Stimulated activated CD4-positive, alpha-beta T cell treated with anti-CD3 and anti-CD28 coated beads, Interleukin-12 subunit alpha, Interleukin-12 subunit beta, amount 100 ng/mL, for 24 hours (primary cell): ENCODE results near the gene MARF1.
"Not testable (repeated sequence)": the region's sequence is repeated elsewhere in the genome, so short reads cannot be mapped to it uniquely, and the experiment has no call there.

ENCODE experiments used
- DNase-seq, 2 experiments: peaks; one replicate each; pipeline ENCODE4 v3.0.0-alpha.2; 2020; ENCODE audit warnings: low read depth in 2 of 2

MARF1 gene

DNA sequence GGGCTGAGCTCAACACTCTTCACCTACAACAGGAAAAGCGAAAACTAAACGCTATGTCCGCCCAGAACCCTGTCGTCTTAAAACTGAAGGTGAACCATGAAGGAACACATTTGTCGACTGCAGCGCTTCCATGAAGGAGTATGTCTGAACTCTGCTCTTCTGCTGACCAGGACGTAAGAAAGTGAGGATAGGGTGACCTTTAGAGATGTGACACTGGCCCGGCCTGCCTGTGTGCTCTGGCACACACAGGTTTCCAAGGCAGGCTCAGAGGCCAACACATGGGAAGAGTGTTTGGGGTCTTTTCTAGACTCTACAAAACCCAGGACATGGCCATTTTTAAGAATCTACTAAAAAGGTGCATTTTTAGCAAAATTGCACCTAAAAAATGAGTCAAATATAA, 21.1 kb downstream of the MARF1 start:
- no peak for DNase-seq

DNA sequence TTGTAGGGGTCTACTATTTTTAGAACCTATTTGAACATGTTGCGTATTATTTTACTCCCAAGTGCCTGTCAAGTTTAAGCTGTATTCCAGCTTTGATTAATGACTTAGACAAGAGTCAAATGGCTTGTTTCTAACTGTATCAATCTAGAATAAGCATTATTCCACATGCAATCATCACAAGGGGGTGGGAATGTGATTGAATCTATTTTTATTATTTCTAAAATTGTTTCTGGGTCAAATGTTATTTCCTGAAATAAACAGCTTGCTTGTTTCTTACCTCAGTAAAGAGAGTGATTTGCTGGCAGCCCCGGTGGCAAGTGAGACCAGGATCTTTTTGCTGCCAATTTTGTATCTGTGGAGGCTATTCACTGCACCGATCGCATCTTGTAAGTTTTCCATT, 21.5 kb downstream of the MARF1 start:
- DNase-seq, result no peak

DNA sequence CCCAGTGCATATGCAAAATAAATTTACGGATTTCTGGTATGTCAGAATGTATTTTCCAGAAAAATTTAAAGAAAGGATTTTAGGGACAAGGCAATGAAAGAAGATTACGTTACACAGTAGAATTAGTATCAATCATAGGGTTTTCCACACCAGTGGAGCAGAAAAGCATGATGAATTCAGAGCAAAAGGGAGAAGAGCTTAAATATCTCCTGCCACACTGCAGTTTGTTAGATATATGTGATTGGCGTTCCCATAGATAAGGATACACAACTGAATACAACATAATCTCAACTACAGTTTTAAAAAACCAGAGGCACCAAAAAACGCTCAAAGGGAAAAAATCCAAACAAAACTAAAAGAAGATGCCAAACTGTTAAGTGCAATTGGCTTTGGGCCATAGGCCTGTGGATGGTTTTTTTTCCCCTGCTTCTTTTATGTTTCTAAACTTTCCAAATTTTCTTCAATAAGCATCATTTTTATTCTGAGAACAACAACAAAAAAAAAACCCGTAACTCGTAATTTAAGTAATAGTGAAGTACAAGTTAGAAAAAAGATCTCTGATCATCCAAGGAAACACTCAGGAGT, 22.3 kb downstream of the MARF1 start:
- DNase-seq, result no peak

DNA sequence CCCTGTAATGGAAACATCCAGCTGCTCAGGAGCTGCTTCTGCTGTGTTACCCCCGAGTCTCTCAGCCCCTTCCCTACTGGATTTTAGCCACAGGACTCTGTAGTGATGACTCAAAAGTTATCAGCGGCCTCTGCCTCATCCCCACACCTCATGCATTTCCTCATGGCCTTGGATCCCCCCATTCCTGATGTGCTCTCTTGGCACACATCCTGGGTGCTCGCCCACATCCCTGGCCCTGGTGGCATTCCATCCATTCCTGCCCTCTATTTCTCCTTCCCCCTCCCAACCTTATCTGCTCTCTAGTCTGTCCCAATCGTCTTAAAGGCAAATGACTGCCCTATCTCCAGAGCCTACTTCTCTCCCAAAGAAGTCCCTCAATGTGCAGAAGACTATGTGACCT, 24.6 kb downstream of the MARF1 start:
- DNase-seq, result no peak

DNA sequence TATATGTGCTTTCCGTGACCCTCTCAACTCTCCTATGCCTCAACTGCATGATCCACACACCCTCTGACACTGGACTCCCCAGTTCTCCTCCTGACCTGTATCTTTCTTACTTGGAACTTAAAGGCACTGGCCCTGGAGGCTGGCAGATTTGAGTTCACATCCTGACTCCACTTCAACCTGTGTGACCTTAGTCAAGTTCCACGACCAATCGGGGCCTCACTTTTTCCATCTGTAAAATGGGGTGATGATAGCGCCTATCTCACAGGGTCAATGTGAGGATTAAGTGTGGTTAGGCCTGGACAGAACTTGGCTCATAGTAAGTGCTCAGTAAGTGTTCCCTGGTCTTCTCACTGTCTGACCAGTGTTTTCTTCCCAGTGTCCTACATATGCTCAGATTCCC, 25.1 kb downstream of the MARF1 start:
- no peak for DNase-seq

DNA sequence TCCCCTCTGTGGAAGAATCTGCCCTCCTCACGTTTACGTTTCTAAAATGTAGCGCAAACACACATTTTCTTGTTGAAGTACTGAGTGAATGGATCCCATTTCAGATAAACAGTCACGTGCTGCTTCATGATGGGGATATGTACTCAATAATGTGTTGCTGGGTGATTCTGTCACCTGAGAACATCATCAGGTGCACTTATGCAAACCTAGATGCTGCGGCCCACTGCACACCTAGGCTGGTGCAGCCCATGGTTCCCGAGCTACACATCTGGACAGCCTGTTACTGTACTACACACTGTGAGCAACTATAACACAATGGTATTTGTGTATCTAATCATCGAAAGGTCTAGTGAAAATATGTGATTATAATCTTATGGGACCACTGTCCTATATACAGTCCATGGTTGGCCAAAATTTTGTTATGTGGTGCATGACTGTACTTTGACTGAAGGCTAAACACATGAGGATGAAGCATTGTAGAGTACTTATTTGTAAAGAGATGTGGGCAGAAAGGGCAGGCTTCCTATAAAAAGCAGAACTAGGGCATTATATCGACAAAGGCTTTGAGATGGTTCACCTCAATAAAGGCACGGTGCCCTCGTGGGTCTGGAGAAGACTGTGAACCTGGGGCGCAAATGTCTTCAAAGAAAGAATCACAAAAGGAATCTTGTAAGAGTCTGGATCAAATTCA, 26.3 kb downstream of the MARF1 start:
- DNase-seq, result no peak

DNA sequence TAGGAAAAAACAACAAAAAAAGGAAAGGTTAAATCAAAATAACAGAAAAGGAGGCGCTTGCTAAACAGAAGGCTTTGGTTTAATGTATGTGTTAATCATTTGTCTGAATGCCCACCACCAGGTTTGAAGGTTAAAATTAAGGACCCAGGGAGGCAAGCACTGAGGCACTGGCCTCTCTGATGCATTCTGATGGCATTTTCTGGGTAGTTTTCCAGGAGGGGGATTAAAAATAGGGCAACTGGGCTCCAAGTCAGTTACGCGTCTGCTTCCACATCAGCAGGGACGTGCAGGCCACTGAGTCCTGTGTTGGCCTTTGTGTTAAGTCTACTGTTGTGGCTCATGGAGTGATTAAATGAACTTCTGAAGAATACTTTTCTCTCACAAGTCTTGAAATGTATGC, 26.9 kb downstream of the MARF1 start:
- no peak for DNase-seq

DNA sequence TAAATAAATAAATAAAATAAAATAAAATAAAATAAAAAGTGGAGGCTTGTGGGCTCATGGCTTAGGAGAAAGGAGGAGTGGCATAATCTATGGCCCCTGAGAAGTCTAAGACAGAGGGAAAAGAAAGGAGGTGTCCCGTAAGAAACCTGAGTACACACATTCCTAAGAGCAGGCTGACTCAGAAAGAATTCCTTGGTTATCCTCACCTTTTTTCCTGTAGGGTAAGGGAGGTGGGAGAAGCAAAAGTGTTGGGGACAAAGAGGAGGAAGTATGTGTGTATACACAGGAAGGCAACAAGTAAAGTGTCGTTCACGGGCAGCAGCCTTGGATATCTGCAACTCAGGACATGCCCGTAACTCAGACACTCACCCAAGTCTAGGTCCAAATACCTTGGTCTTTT, 29.3 kb downstream of the MARF1 start:
- no peak for DNase-seq

DNA sequence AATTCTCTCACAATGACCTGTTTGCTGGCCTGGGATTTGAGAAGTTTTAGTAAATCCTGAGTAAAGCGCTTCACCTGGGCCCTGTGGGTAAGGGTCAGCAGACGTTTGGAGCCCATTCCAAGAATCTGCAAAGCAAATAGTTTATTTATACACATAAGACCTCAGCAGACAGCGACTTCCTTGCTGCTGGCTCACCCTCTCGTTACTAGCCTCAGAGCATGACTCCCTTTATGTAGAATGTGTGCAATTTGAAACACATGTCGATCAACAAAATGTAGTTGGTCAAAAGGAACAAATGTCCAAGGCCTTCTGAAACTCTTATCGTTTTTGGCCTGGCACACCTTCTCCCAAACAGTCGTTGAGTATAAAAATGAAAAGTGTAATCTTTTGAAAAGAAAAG, 31.3 kb downstream of the MARF1 start:
- DNase-seq, result no peak

DNA sequence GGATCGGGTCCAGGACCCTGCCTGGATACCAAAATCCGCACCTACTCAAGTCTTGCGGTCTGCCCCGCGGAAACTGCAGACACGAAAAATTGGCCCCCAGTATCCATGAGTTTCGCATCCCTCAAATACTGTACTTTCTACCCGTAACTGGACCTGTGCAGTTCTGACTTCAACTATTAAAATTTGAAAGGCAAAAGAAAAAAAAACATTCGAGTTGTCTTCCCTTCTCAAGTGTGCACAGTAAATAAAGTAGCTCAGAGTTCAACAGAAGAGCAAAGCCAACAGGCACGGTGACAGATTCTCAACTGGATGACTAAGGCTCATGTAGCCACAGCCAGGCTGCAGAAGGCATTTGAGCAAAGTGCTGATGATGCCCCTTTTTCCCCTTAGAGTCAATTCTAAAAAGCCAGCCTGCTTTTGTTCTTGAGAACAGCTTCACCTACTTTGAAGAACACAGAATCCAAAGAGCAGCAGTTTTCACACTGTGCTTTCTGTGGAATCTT, 32.5 kb downstream of the MARF1 start:
- DNase-seq, result no peak

DNA sequence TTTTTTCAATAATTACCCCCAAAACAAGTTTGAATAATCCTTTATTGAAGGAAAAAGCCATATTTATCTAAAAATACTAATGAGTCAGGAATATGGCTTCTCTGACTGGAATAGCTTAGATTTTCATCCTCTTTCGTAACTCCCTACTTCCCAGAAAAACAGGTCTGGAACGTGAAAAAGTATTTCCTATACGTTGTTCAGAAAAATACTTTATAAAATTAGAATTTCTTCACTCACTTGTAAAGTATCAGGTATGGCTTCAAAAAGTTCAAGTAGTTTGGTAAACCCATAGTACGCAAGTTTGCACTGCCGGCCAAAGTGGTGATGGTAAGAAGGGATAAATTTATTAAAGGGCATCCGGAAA, 33.7 kb downstream of the MARF1 start:
- no peak for DNase-seq

DNA sequence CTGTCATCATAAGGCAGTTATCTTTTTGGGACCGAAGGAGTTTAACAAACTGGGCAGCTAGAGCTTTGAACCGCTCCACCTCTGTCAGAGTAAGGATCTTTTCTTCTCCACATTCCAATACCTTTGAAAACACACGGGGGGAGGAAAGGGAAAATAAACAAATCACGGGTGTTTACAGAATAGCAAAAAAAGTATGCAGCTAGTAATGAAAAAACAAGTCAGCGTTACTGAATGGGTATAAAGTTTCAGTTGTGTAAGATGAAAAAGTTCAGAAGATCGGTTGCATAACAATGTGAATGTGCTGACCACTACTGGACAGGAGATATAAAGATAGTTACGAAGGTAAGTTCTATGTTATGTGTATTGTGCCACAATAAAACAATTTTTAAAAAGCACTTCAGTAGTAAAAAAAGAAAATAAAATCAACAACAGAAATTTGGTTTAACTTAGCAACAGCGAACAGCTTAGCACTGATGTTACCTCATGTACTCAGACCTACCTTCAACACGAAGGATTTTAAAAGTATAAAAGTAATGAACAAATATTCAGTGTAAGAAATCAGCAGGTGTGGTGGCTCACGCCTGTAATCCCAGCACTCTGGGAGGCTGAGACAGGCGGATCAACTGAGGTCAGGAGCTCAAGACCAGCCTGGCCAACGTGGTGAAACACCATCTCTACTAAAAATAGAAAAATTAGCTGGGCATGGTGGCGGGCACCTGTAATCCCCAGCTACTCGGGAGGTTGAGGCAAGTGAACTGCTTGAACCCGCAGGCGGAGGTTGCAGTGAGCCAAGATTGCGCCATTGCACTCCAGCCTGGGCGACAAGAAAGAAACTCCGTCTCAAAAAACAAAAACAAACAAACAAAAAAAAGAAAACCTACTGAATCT, 34.3 kb downstream of the MARF1 start:
- DNase-seq, result no peak

DNA sequence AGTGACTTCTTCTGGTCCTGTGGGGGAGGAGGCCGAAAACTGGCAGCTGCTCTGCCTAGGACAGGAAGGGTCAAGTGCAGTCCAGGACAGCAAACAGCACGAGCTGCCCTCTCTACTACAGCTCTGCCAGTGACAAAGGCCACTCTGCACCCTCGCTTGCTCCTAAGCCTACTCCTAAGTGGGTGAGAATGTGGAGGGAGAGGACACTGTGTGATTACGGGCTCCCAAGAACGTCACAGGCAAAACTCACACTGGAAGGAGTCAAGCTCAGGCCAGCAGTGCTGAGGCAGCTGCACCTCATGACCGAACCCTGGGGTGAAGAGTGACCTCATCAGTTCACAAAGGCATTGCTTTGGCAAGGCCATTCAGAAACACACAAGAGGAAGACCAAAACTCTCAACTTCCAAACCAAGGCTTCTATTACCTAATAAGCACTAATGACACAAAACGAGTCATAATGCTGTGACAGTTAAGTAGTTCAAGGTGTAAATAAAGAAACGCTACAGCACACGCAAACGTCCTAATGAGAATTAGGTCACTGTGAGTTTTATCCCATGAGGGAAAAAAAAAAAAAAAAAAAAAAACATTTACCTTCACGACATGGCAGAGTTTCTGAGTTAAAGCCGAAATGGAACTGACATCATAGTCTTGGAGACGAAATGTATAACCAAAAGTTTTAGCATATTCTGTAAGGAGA, 35.1 kb downstream of the MARF1 start:
- DNase-seq, result no peak

DNA sequence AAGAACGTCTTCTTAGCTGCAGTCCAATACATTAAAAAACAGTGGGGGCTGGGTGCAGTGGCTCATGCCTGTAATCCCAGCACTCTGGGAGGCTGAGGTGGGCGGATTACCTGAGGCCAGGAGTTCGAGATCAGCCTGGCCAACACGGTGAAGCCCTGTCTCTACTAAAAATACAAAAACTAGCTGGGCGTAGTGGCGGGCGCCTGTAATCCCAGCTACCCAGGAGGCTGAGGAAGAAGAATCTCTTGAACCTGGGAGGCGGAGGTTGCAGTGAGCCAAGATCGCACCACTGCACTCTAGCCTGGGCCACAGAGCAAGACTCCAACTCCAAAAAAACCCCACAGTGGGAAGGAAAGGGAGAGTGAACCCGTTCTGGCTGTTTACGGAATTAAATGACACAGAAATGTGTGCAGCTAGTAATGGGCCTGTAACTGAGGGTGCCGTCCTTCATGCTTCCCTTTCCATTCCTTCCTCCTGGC, 35.7 kb downstream of the MARF1 start:
- not testable (repeated sequence) for DNase-seq

DNA sequence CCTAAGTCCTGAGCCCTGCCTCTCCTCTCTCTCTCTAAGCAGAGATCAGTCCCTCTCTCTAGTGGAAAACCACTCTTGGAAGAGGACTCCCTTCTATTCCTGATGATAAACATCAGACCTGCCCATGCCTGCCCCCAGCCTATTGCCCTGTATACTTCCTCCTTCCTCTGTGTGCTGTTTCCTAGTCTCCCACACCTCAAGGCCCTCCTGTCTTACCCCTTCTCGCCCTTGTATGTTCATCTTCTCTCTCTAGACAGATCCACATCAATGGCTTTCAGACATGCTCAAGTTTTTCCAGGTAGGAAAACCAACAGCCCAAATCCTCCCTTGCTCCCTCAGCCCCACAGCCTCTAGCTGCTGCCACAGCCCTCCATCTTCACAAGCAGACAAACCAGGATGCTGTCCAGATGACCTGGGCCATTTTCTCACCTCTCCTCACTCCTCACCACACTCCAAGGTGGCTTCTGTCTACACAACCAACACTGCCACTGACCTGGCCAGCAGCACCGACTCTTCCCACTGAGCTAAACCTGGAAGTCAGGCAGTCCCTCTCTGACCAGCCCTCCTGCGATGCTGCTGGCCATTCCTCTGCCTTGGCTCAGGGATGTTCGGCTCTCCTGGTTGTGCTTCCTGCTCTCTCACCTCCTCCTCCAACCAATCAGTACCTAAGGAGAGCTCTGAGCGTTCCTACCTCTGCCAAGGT, 36.3 kb downstream of the MARF1 start:
- DNase-seq, result no peak

DNA sequence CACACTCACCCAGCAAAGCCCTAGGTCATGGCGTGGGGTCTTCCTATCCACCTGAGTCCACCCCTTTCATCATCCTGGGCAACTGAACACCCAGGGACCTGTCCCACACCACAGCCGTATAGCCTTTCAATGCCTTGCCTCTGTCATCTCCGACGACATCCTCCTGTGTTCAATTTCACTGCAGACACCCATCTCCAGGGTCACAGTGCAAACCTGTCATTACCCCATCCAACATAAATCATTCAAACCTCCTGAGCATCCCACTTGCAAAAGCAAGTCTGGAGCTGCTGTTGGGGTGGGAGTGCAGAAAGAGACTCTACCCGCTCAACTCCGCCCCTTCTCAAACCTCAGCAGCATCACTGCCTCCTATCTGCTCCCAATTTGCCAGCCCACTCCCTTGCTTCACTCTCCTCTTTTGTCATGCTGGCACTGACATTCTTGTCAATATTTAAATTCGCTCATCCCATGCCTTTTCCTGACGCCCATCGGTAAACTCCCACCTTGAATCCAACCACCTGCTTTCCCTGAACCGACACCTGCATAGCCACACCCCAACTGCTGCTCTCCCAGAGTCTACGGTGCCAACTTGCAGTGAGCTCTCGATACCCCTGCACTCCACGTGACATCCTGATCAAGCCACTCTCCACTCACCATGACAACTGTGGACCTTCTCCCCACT, 37.0 kb downstream of the MARF1 start:
- DNase-seq, result no peak

DNA sequence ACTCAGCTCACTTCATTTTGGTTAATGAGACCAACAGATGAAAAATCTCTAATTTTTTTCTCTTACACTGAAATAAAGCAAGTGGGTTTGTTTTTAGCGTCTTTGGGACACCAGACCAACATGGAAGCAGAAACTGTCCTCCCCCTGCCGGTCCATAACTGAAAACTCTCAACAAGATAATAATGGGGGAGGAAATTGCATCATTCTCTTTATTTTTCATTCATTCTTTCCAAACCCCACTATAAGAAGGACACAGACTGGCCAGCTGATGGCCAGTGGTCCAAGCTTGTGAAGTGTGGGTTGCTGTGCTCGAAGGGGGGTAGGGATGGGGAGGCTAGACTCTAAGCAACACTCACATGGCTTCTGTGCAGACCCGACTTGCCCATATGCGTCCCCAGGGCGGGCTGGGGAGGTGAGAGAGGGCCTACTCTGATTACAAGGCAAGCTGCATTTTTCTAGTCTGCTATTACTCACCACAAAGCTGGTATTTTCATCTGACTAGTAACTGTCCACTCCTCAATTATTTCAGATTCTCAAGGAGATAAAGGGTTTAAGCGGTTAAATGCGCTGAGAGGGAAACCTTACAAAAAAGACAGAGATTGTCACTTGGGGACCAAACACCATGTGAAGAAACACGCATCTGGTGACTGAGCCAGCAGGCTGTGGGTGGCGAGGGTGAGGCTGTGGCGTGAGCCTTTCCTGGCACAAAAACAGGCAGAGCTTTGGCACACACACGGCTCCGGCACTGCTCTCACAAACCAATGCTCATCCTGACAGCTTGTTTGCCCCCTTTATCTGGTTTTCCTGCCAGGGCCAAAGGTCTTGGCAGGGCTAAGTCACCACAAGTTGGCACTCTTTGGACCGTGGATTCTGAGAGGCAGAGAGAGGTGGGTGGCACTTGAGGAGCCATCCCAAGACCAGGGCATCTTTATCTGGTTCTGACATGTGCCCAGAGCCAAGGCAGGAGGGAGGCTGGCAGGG, 38.2 kb downstream of the MARF1 start:
- no peak for DNase-seq

DNA sequence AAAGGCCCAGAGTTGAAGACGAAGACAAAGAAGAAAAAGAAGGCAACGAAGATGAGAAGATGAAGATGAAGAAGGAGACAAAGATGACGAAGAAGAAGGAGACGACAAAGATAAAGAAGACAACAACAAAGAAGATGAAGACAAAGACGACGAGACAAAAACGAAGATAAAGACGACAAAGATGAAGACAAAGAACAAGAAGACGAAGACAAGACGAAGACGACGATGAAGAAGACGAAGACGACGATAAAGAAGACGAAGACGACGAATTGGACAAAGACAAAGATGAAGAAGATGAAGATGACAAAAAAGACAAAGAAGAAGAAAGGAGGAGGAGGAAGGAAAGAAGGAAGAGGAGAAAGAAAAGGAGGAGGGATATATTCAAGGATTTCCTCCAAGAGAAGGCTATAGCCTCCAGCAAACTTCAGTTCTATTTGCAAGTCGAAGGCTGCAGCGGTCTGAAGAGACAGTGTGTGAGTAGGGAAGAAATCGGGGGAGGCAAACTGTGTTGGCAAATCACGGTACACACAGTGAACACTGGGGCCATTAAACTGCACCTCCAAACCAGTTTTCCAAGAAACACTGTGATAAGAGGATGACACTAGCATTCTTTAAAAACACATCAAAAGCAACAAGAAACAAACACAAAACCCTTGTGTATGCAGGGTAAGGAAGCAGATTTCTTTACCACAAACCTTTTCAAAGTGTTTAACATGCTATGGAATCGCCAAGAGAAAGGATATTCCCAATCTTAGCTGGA, 40.5 kb downstream of the MARF1 start:
- no peak for DNase-seq
